Forelimb muscle (tissue), 1 donor: ENCODE measurements around the gene PUS3. TPM values are rescaled to one million over a fixed set of nuclear protein-coding genes. Genes with fewer than 3 reads are reported as not detected.
"Not testable (repeated sequence)": the region's sequence is repeated elsewhere in the genome, so short reads cannot be mapped to it uniquely, and the experiment has no call there.

ENCODE experiments used
- DNase-seq: peaks from one replicate; pipeline ENCODE4 v3.0.0-alpha.2; 2013; ENCODE audit warnings: low read depth
- polyA plus RNA-seq: library from polyadenylated mRNA; unstranded; fragments of 120-200 nt; gene quantifications from one replicate; pipeline ENCODE4 v1.2.1, GENCODE V29; 2013; ENCODE audit not compliant: insufficient read length

The PUS3 gene
- polyA plus RNA-seq, 1 donor: 12.4 TPM

GRCh38 chr11:125872138-125872491 lies 30.9 kb downstream of the PUS3 start:
- no peak for DNase-seq

GRCh38 chr11:125871391-125872137 lies 31.4 kb downstream of the PUS3 start:
- no peak for DNase-seq

GRCh38 chr11:125869521-125869920 lies 33.5 kb downstream of the PUS3 start:
- no peak for DNase-seq

GRCh38 chr11:125865354-125865753 lies 37.7 kb downstream of the PUS3 start:
- DNase-seq: not testable (repeated sequence)

- DNase-seq: not testable (repeated sequence)
Measured at GRCh38 chr11:125862786-125863185, 40.2 kb downstream of the PUS3 start.

GRCh38 chr11:125857670-125858069 lies 45.3 kb downstream of the PUS3 start:
- not testable (repeated sequence) for DNase-seq

GRCh38 chr11:125846188-125846587 lies 56.8 kb downstream of the PUS3 start:
- DNase-seq: no peak

Other genes with a start within 250 kb of the PUS3 start
- 0.34 TPM for gene ACRV1, start 222.4 kb downstream of the PUS3 start, polyA plus RNA-seq
- not detected for gene PATE1, start 156.9 kb downstream of the PUS3 start, polyA plus RNA-seq
- not detected for gene PATE2, start 124.4 kb downstream of the PUS3 start, polyA plus RNA-seq
- gene PATE3, start 115.1 kb downstream of the PUS3 start, polyA plus RNA-seq: not detected
- gene PATE4, start 69.9 kb downstream of the PUS3 start, polyA plus RNA-seq: not detected
- gene HYLS1, start 15.5 kb downstream of the PUS3 start, polyA plus RNA-seq: 5.4 TPM
- 0.59 TPM for gene DDX25, start 1.3 kb upstream of the PUS3 start, polyA plus RNA-seq
- gene VSIG10L2, start 42.8 kb upstream of the PUS3 start, polyA plus RNA-seq: 0.28 TPM
- 24.4 TPM for gene CDON, start 159.7 kb upstream of the PUS3 start, polyA plus RNA-seq